Stimulated activated CD8-positive, alpha-beta memory T cell treated with anti-CD3 and anti-CD28 coated beads, Interleukin-12 subunit alpha, Interleukin-12 subunit beta, amount 100 ng/mL, for 24 hours (primary cell): ENCODE results near the gene LARP6.
"Not testable (repeated sequence)": the region's sequence is repeated elsewhere in the genome, so short reads cannot be mapped to it uniquely, and the experiment has no call there.

Experiments
- DNase-seq: peaks from one replicate; pipeline ENCODE4 v3.0.0-alpha.2; 2020; ENCODE audit errors: extremely low read depth

Gene LARP6

GRCh38 chr15:70859322-70859908, 5.5 kb upstream of the LARP6 start:
- DNase-seq, result no peak

GRCh38 chr15:70858614-70859321, 4.8 kb upstream of the LARP6 start:
- not testable (repeated sequence) for DNase-seq

- no peak for DNase-seq
Observed at GRCh38 chr15:70857562-70858285, 3.8 kb upstream of the LARP6 start.

- no peak for DNase-seq
Observed at GRCh38 chr15:70856884-70857561, 3.1 kb upstream of the LARP6 start.

GRCh38 chr15:70856177-70856883, 2.4 kb upstream of the LARP6 start:
- DNase-seq, result no peak

- no peak for DNase-seq
Observed at GRCh38 chr15:70855764-70856163, 1.8 kb upstream of the LARP6 start.

GRCh38 chr15:70854666-70854976, 664 bp upstream of the LARP6 start:
- no peak for DNase-seq

GRCh38 chr15:70853318-70853972, 512 bp downstream of the LARP6 start:
- no peak for DNase-seq

- DNase-seq, result no peak
Observed at GRCh38 chr15:70852501-70853317, 1.2 kb downstream of the LARP6 start.

GRCh38 chr15:70851889-70852288, 2.1 kb downstream of the LARP6 start:
- no peak for DNase-seq

- no peak for DNase-seq
Observed at GRCh38 chr15:70845602-70846360, 8.2 kb downstream of the LARP6 start.

GRCh38 chr15:70837476-70837875, 16.5 kb downstream of the LARP6 start:
- DNase-seq, result no peak

GRCh38 chr15:70835841-70836240, 18.1 kb downstream of the LARP6 start:
- DNase-seq, result no peak

GRCh38 chr15:70835415-70835814, 18.5 kb downstream of the LARP6 start:
- no peak for DNase-seq

GRCh38 chr15:70834999-70835398, 19.0 kb downstream of the LARP6 start:
- DNase-seq, result no peak

GRCh38 chr15:70833861-70834765, 19.8 kb downstream of the LARP6 start:
- no peak for DNase-seq

GRCh38 chr15:70833422-70833821, 20.5 kb downstream of the LARP6 start:
- no peak for DNase-seq

- no peak for DNase-seq
Observed at GRCh38 chr15:70832176-70832575, 21.8 kb downstream of the LARP6 start.
